ENCODE results near the gene PRPF18. TPM values are rescaled to one million over a fixed set of nuclear protein-coding genes. Genes with fewer than 3 reads are reported as not detected.
A peak's percentile ranks its signal among the peaks of the same experiment; 100 is the strongest.
"Not testable (repeated sequence)": the region's sequence is repeated elsewhere in the genome, so short reads cannot be mapped to it uniquely, and the experiment has no call there.

The PRPF18 gene, protein sequence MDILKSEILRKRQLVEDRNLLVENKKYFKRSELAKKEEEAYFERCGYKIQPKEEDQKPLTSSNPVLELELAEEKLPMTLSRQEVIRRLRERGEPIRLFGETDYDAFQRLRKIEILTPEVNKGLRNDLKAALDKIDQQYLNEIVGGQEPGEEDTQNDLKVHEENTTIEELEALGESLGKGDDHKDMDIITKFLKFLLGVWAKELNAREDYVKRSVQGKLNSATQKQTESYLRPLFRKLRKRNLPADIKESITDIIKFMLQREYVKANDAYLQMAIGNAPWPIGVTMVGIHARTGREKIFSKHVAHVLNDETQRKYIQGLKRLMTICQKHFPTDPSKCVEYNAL
- 39.8 TPM for total RNA-seq

DNA sequence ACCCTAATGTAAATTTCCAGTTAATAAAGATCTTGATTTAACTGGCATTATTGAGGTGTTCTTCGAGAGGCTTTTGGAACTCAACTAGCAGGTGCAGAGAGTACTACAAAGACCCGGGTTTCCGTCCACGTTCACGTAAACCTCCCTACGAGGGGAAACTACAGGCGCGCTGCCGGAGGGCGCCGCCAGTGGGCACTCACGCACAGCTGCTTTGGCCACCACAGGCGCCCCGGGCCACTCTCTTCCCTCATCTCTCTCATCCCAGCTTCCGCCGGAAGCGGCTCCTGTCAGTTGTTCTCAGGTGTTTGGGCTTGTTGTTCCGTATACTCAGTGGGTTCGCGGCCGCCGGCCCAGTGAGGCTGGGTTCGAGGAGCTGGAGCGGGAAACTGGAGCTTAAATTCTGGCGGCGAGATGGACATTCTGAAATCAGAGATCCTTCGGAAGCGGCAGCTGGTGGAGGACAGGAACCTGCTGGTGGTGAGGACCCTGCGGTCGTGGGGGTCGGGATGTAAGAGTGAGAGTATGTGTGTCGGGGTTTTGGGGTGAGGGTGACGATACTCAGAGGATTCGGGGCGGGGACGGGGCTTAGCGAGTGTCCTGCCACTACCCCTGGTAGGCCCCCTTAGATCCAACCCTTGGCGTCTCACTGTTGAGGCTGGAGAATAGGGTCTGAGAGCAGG, at the start of gene PRPF18:
TSS of gene PRPF18 (plus strand) at position 290 of the 680 bp plus-strand sequence. CDS start at position 412, 122 bp downstream.
- peak; percentile 93 for DNase-seq

DNA sequence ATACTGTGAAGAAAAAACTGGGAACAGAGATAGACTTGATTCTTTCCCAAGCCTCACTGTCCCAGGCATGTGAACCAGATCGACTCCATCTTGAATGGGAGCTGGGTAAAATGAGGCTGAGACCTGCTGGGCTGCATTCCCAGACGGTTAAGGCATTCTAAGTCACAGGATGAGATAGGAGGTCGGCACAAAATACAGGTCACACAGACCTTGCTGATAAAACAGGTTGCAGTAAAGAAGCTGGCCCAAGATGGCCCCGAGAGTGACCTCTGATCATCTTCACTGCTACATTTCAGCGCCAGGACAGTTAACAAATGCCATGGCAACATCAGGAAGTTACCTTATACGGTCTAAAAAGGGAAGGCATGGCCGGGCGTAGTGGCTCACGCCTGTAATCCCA, 48.8 kb upstream of the PRPF18 start:
- DNase-seq: not testable (repeated sequence)

DNA sequence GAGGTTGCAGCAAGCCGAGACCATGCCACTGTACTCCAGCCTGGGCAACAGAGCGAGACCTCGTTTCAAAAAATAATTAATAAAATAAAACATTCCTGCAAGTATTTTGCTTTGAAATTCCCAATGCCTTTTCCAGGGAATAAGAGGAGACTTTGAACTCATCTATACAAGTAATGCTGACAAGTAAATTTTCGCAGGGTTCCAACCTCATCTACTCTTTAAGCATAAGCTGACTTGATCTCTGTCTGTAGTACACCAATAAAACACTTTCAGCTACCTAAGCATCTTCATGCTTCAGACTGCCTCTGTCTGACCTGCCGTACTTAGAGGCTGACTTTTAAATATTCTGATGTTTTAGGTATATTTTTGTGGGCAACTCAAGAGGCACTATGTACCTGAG, 44.2 kb upstream of the PRPF18 start:
- no peak for DNase-seq

DNA sequence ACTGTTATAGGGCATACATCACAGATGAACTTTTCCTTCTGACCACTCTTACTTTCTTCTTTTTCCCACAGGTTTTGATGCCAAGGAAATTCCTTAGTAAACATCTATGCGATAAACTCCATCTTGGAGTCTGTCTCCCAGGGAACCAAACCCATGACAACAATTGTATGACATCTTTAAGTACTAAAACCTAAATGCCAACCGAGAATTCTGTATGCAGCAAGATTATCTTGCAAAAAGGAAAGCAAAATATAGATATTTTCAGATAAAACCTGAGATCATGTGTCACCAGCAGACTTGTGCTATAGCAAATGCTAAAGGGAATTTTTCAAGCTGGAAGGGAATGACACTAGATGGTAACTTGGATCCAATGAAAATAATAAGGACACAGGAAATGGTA, 36.0 kb upstream of the PRPF18 start:
- no peak for DNase-seq

DNA sequence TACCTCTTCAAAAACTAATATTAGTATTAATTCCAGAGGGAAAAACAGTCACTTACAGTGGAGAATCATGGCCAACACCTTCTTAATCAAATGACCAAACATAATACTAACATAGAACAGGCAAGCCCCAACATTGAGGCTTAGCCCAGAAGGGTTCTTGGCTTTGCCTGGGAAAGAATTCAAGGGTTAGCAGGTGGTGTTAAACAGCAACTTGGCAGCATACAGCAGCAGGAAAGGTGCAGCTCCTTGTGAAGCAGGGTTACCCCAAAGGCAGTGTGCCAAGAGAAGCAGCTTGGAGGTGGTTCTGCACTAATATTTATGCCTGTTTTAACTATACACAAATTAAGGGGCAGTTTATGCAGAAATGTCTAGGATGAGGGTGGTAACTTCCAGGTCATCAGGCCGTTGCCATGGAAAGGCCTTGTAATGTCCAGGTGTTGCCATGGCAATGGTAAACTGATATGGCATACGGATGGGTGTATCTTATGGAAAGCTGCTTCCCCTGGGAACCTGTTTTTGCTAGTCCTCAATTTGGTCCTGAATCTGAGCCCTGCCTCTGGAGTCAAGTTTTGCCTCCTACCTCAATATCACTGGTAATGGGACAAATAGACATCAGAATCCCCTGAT, 30.8 kb upstream of the PRPF18 start:
- no peak for DNase-seq

DNA sequence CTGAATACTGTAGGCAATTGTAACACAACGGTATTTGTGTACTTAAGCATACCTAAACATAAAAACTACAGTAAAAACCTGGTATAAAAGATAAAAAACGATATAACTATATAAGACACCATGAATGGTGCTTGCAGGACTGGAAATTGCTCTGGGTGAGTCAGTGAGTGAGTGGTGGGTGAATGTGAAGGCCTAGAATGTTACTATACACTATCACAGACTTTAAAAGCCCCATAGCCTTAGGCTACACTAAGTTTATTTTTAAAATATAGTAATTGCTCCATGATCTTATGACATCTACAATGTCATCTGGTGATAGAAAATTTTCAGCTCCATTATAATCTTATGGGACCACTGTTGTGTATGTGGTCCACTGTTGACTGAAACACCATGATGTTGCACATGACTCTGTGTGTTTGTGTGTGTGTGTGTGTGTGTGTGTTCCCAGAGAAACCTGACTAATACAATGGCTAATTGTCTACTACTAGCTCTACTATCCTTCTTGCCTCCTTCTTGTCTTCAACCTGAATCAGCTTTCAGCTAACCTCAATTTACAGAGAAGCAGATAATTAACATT, 27.6 kb upstream of the PRPF18 start:
- DNase-seq: no peak

DNA sequence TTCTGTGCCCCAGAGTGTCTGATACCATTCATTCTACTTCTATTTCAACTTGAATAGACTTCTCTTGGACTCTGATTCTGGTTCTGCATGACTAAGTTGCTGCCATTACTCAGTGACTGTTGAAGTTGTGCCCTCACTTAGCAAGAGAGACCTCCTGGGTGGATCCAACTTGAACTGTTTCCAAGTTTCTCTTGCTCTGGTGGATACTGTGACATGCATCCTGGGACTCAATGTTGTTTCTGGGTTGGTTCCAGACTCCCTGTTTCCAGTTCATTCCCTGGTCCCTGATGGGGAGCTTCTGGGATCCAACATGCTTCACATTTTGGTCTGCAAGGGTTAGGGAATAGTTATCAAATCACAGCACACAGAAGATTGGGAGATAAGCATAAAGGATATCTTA, 26.2 kb upstream of the PRPF18 start:
- no peak for DNase-seq

DNA sequence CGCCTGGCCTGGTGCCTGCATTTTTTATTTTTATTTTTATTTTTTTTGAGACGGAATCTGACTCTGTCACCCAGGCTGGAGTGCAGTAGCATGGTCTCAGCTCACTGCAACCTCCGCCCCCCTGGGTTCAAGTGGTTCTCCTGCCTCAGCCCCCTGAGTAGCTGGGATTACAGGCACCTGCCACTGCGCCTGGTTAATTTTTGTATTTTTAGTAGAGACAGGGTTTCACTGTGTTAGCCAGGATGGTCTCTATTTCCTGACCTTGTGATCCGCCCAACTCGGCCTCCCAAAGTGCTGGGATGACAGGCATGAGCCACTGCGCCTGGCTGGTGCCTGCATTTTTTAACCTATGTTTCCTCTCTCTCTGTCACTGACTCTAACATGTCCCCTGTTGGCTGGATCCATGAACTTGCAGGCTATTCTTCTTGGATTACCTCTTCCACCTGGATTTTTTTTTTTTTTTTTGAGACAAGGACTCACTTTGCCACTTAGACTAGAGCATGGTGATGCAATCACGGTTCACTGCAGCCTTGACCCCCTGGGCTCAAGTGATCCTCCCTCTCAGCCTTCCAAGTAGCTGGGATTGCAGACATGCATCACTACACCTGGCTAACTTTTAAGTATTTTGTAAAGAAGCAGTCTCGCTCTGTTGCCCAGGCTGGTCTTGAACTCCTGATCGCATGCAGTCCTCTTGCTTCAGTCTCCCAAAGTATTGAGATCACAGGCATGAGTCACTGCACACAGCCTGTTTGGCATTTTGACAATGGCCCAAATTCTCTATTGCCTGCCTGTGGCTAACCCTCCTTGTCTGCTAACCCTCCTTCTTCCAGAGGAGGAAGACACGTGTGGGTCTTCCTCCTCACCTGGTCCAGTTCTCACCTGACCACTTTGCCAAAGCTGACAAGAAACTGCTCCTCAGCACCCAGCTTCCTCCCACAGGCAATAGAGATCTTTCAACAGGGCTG, 23.0 kb upstream of the PRPF18 start:
- no peak for DNase-seq

DNA sequence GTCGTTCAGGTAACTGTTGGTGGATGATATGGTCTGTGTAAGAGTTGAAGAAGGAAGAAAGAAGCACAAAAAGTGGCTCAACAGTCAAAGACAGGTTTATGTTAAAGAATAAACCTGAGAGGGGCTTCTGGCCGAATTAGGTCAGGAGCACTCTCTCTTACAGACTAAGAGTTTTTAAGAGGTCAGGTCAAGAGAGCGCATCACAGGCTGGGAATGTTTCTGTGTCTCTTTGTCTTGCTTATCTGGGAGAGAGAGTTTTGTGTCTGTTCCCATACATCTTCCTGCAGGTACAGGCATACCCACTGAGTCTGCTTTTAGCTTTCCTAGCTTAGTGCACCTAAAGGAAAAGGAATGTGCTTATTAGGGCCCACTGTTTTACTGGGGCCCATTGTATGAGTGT, 22.2 kb upstream of the PRPF18 start:
- DNase-seq: no peak

DNA sequence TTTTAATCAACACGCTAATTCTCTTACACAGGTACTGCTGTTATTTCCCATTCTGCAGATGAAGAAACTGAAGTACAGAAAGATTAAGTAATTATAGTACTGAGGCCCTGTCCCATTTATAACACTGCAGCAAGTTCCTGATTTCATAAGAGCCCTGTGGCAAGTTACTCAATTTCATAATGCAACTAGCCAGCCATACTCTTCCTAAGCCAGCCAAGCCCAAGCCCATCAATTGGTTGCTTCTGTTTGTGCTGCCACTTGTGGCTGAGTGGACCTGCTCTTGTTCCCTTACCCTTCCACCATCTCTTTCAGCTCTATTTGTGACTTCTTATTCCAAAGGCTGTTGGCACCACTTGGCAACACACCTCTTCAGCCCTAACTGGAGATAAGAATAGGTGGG, 19.7 kb upstream of the PRPF18 start:
- no peak for DNase-seq

DNA sequence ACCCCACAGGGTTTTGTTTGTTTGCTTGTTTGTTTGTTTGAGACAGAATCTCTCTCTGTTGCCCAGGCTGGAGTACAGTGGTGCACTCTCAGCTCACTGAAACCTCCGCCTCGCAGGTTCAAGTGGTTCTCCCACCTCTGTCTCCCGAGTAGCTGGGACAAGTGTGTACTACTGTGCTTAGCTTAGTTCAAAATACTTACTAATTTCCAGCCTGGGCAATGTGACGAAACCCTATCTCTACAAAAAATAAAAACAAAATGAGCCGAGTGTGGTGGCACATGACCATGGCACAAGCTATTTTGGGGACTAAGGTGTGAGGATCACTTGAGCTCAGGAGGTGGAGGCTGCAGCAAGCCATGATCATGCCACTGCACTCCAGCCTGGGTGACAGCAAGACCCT, 15.2 kb upstream of the PRPF18 start:
- DNase-seq: no peak

DNA sequence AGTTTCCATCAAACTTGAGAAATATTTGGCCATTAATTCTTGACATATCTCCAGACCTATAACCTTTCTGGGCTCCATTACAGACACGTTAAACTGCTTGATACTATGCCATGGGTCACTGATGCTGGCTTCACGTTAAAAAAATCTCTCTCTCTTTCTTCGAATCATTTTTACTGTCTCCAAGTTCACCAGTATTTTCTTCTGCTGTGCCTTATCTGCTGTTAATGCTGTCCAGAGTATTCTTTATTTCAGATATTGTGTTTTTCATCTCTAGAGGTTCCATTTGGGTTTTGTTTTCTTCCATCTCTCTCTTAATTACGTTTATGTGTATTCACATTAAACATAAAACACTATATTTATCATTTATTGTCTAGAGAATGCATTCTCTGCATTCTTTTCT, 12.8 kb upstream of the PRPF18 start:
- no peak for DNase-seq

DNA sequence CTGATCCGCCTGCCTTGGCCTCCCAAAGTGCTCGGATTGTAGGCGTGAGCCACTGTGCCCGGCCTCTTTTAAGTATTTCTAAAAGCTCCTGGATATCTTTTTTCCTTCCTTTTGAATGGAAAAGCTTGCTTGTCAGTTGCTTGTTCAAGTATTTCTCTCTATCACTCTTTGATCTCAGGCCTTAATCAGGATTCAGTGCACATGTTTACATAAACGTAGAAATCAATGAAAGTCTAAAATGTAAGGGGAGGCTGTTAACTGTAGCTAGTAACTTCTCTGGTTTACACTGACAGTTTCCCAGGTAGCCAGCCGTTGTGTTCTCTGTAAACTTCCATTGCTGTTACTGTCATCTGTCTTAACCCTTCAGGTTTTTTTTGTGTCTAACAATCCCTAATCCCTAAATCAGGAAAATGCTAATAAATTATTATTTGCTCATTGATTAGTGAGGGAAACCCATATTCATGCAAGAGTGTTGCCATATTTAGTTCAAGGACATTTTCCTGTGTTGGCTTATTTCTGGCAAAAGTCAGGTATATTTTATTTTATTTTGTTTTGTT, 1.5 kb upstream of the PRPF18 start:
- DNase-seq: no peak

DNA sequence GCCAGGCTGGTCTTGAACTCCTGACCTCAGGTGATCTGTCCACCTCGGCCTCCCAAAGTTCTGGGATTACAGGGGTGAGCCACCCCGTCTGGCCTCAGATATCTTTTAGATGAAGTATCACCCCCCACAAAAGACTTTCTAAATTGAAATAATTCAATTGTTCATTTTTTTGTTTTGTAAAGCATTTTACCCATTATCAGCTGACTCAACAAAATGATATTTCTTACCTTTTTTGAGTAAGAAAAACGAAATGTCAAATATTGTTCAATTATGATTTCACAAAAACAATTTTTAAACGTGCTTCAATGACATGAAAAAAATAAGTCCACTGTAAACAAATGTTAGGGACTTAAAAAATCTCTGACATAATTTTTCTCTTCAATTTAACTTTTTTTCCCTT, 822 bp upstream of the PRPF18 start:
- no peak for DNase-seq

DNA sequence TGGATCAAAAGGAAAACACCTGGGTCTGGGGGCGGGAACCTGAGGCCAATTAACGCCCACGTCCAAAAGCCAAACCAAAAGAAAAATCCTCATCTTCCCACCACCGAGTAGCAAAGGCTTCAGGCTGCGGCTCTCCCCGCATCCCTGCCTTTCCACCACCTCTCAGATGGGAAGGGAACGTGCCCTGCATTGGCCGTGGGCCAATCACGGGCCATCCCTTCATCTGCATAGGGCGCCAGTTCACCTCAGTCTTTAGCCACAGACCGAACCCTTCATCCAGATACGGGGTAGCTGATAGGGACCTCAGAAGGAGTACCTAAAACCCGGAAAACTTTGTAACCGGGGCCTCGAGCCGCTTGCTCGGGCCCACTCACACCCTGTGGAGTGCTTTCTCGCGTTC, 626 bp downstream of the PRPF18 start:
- no peak for DNase-seq

DNA sequence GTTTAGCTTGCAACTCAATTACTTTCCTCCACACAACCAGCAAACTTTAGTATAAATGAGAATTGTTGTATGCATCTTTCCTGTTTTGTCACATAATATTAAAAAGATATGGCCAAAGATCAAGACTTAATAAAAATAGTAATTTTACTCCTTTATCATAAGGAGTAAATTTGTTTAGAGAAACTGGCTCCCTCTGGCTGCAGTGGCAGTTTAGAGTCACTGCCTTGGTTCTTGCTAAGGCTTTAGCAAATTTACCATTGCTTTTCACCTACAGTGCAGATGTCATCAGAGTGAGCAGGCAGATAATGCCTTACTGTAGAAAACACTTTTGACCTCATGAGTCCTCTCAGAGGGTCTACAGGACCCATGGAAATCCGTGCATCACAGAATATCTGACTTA, 2.6 kb downstream of the PRPF18 start:
- no peak for DNase-seq

DNA sequence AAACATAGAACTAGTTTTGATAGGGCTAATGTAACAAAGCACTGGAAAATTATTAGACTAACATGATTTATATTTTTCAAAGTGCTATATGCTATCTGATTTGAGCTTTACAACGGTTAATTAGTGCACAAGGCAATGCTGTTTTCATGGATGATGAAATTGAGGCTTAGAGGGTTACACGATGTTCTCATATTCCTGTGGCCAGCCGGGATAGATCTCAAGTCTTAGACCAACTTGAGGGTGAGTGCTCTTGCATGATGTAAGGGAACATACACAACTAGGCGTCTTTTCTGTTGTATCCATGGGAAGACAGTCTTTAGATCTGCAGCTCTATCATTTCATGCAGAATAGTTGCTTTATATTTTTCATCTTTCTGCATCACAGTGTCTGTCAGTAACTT, 4.1 kb downstream of the PRPF18 start:
- DNase-seq: no peak

DNA sequence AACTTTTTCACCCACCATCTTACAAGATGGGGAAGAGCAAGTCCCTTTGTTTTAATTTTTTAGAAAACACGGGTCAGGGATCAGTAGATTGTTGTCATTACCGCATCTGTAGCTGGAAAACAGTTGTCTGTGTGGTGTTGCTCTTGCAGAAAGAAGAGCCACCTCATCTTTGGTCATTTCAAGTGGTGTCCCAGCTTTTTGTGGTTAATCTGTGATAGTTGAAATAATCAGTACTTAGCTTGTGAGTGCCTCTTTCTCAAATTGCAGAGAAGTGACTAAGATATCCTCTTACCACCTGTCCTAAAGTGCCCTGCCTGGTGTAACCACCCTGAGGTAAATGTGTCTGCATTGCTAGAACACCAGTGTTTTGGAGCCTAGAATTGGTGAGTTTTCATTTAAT, 5.5 kb downstream of the PRPF18 start:
- no peak for DNase-seq

DNA sequence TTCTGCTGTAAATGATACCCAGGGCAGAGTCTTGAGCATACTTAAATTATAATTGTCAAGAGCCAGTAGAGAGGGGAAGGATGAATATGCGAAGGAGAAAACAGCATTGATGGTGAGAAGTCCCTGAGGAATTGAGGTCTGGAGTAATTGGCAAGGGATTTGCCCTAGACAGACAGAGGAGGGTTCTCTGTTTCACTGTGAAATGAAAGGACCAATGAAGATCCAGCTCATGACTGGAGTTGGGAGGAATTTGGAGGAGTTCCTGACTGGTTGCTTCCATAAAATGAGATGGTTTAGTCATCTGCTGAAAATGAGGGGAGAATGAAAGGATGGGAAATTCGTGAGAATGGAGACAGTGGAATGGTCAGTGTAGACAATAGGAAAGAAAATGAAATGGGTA, 6.8 kb downstream of the PRPF18 start:
- no peak for DNase-seq

DNA sequence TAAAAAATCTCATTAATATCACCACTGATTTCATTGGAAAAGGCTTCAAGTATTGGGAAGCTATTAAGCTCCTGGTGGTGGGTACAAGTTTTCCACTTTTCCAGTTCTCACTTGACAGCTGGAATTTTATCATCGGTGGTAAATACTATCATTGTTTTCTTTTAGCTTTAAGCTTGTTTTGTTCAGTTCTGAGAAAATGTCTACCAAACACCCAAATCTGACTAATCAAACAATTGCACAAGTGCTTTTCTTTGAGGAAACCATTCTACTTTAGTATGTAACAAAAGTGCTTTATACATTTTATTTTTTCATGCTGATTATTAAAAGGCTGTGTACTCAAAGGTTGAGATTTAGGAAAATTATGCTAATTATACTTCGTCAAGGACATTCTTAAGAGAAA, 7.9 kb downstream of the PRPF18 start:
- no peak for DNase-seq

DNA sequence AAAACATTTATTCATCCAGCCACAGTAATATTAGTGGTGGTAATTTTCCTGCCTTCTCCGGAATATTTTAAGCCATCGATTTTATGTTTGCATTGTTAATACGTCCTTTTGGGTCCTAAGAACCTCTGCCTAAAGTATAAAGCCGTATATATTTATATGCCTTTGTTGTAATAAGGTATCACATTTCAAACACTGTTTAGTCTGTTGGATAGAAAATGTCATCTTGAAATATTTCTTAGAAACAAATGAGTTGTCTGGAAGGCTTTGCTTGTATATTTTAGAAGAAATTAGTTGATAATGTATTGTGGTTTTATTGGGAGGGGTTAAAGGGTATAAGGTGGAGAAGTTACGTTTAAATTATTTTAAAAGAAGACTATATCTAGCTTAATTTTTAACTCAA, 11.1 kb downstream of the PRPF18 start:
- DNase-seq: no peak

All from occipital lobe (tissue), 2 donors.